ENCODE data around the gene WWOX. TPM values are rescaled to one million over a fixed set of nuclear protein-coding genes. Genes with fewer than 3 reads are reported as not detected.

Gene WWOX
- total RNA-seq, 1 experiment from 2014 or later = 15.6 TPM

DNA sequence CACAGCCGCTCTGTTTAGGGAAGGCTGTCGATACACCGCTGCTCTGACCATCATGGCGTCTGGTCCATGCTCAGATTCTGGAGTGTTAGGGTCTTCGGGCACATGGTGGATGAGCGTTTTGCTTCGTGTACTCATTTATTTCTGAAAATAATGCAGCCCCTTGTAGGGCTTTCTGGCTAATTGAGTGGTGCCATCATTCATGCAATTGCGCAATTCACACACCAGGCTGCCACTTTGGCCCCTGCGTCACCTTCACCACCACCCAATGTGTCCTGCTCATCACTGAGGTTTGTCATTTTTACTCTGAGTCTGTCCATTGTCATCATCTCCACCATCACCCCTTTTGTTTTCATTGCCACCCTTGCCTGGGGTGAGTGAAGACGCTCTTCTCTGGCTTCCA is 557.4 kb downstream of the WWOX start:
- Histone ChIP-seq H4K5ac (ENCODE audit: insufficient read length, low read depth, low read length) (no peak overlapping the region), H3K18ac (ENCODE audit: insufficient read length, low read depth, low read length) (no peak overlapping the region), H3K4me2 (ENCODE audit: insufficient read depth, insufficient read length, low read length) (no peak overlapping the region), H3K23me2 (ENCODE audit: insufficient read length, low read depth, low read length, poor library complexity, severe bottlenecking) (no peaks in the 10 kb centered on the region), H3K9ac (ENCODE audit: extremely low read depth, insufficient read length, low read length) (no peak overlapping the region), H3K4ac (ENCODE audit: low read depth, low read length) (no peak overlapping the region), H2BK5ac (ENCODE audit: insufficient read length, low read length) (no peak overlapping the region), H3K23ac (ENCODE audit: insufficient read length, low read depth, low read length) (no peak overlapping the region), H2BK15ac (ENCODE audit: low read depth, low read length) (no peak overlapping the region), H3K4me1 (ENCODE audit: insufficient read depth, low read length) (no peaks in the 10 kb centered on the region), H3K79me1 (ENCODE audit: insufficient read depth, low read depth, low read length, poor library complexity, severe bottlenecking) (no peaks in the 10 kb centered on the region), H2AFZ (ENCODE audit: low read length) (no peak overlapping the region), H3K27me3 (ENCODE audit: insufficient read depth, low read length) (no peaks in the 10 kb centered on the region), H2BK20ac (ENCODE audit: low read depth, low read length, poor library complexity, severe bottlenecking) (no peak overlapping the region), H2BK12ac (ENCODE audit: insufficient read length, low read depth, low read length) (no peak overlapping the region), H3K79me2 (ENCODE audit: insufficient read depth, low read length) (no peaks in the 10 kb centered on the region), H2BK120ac (ENCODE audit: low read depth, low read length, poor library complexity, severe bottlenecking) (no peak overlapping the region), H2AK5ac (ENCODE audit: insufficient read length, low read length) (no peak overlapping the region), H4K8ac (replicated peaks; ENCODE audit: insufficient read length, low read depth, low read length) (no peak overlapping the region), H3K9me3 (ENCODE audit: control insufficient read depth, low read depth, low read length) (no peaks in the 10 kb centered on the region), H3K14ac (ENCODE audit: insufficient read depth, low read length) (no peak overlapping the region), H4K91ac (ENCODE audit: insufficient read length, low read depth, low read length) (no peak overlapping the region), H4K20me1 (ENCODE audit: control insufficient read depth, insufficient read depth, insufficient read length) (no peaks in the 10 kb centered on the region), H3K56ac (ENCODE audit: insufficient read length, low read depth, low read length) (no peak overlapping the region), H3K27ac (ENCODE audit: insufficient read length, low read depth, low read length) (no peak overlapping the region), H3T11ph (ENCODE audit: low read length) (no peak overlapping the region)
- no CpG with 5 or more reads among the region's 10 CpGs for WGBS (ENCODE audit: extremely low coverage, insufficient read length, low lambda C conversion rate)
- H3K27ac Mint-ChIP-seq = no peak overlapping the region; a peak in 1 of 7 replicates
- TF ChIP-seq, protein P1, sequence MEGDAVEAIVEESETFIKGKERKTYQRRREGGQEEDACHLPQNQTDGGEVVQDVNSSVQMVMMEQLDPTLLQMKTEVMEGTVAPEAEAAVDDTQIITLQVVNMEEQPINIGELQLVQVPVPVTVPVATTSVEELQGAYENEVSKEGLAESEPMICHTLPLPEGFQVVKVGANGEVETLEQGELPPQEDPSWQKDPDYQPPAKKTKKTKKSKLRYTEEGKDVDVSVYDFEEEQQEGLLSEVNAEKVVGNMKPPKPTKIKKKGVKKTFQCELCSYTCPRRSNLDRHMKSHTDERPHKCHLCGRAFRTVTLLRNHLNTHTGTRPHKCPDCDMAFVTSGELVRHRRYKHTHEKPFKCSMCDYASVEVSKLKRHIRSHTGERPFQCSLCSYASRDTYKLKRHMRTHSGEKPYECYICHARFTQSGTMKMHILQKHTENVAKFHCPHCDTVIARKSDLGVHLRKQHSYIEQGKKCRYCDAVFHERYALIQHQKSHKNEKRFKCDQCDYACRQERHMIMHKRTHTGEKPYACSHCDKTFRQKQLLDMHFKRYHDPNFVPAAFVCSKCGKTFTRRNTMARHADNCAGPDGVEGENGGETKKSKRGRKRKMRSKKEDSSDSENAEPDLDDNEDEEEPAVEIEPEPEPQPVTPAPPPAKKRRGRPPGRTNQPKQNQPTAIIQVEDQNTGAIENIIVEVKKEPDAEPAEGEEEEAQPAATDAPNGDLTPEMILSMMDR (conservative IDR thresholded peaks at IDR 0.05) = no peak
- no peaks in the 10 kb centered on the region for H3K27me3 Mint-ChIP-seq (ENCODE audit: low read depth)
- H3K36me3 Mint-ChIP-seq (ENCODE audit: insufficient read depth in 1 of 3, low read depth in 3 of 3) = no peaks in the 10 kb centered on the region
- peaks cover 6 to 11% of the 10 kb centered on the region in 2 experiments for H3K4me1 Mint-ChIP-seq
- DNase-seq = no peak
- no peaks in the 10 kb centered on the region for H3K9me3 Mint-ChIP-seq
- H3K4me3 Mint-ChIP-seq = no peak overlapping the region
